Esophagus squamous epithelium (tissue), 4 donors: ENCODE measurements around the gene PCYT1A.

Experiments
- CTCF ChIP-seq, 6 experiments: fragments of 450-650 bp in 4 of 6; fragments of 200-600 bp in 2 of 6; sonication (generic) in 2 of 6; IDR thresholded peaks; one replicate each; pipeline ENCODE4 v1.5.1; 2016 to 2019; ENCODE audit warnings: antibody characterized with exemption in 6 of 6, mild to moderate bottlenecking in 4 of 6, moderate library complexity in 4 of 6
- POLR2A ChIP-seq, 4 donors: fragments of 450-650 bp; IDR thresholded peaks; one replicate each; pipeline ENCODE4 v1.6.1; 2017; ENCODE audit warnings: antibody characterized with exemption in 4 of 4, mild to moderate bottlenecking in 4 of 4, moderate library complexity in 3 of 4

- TF ChIP-seq CTCF (IDR thresholded peaks at IDR 0.05), result no peak
- TF ChIP-seq POLR2A (IDR thresholded peaks at IDR 0.05), result no peak
These were observed 60.4 kb downstream of the PCYT1A start for GRCh38 chr3:196227121-196227561.
